Astrocyte of the spinal cord (primary cell): ENCODE data around the gene C17orf107.

Experiments used
- DNase-seq: peaks from one replicate; pipeline ENCODE4 v3.0.0; 2011; ENCODE audit warnings: low read depth, low spot score
- H3K4me3 ChIP-seq: 2 replicates; pipeline ENCODE4 v1.5.1; 2011; ENCODE audit warnings: low read depth, mild to moderate bottlenecking, low read length, moderate library complexity
- in situ Hi-C: cut with HindIII; loops from 2 replicates; pipeline ENCODE4 v1.10.0; 2017; ENCODE audit warnings: low sequenced_read_pairs
- TF ChIP-seq, protein P1 (sequence below): IDR thresholded peaks from 2 replicates; pipeline ENCODE4 v1.5.1; 2012; ENCODE audit warnings: low read depth, mild to moderate bottlenecking, low read length, inconsistent platforms

C17orf107 gene

DNA sequence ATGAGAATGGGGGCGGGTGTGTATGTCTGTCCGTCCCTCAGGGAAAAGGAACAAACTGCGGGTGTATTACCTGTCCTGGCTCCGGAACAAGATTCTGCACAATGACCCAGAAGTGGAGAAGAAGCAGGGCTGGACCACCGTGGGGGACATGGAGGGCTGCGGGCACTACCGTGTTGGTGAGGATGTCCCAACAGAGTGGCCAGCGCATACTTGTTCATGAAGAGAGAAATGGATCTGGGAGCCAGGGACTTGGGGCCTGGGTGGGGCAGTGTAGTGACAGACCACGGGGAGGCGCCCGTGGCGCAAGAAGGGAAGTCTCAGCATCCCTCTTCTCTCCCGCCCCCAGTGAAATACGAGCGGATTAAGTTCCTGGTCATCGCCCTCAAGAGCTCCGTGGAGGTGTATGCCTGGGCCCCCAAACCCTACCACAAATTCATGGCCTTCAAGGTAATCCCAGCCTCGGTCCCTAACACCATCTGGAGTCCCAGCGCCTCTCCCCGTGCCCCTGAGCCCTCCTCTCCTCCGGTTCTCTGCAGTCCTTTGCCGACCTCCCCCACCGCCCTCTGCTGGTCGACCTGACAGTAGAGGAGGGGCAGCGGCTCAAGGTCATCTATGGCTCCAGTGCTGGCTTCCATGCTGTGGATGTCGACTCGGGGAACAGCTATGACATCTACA, 3.5 kb upstream of the C17orf107 start:
- no peak for DNase-seq
- in situ Hi-C loops: no loop called here
- TF ChIP-seq, protein P1, sequence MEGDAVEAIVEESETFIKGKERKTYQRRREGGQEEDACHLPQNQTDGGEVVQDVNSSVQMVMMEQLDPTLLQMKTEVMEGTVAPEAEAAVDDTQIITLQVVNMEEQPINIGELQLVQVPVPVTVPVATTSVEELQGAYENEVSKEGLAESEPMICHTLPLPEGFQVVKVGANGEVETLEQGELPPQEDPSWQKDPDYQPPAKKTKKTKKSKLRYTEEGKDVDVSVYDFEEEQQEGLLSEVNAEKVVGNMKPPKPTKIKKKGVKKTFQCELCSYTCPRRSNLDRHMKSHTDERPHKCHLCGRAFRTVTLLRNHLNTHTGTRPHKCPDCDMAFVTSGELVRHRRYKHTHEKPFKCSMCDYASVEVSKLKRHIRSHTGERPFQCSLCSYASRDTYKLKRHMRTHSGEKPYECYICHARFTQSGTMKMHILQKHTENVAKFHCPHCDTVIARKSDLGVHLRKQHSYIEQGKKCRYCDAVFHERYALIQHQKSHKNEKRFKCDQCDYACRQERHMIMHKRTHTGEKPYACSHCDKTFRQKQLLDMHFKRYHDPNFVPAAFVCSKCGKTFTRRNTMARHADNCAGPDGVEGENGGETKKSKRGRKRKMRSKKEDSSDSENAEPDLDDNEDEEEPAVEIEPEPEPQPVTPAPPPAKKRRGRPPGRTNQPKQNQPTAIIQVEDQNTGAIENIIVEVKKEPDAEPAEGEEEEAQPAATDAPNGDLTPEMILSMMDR: peak; percentile 12
- H3K4me3 ChIP-seq: no peak overlapping the region

DNA sequence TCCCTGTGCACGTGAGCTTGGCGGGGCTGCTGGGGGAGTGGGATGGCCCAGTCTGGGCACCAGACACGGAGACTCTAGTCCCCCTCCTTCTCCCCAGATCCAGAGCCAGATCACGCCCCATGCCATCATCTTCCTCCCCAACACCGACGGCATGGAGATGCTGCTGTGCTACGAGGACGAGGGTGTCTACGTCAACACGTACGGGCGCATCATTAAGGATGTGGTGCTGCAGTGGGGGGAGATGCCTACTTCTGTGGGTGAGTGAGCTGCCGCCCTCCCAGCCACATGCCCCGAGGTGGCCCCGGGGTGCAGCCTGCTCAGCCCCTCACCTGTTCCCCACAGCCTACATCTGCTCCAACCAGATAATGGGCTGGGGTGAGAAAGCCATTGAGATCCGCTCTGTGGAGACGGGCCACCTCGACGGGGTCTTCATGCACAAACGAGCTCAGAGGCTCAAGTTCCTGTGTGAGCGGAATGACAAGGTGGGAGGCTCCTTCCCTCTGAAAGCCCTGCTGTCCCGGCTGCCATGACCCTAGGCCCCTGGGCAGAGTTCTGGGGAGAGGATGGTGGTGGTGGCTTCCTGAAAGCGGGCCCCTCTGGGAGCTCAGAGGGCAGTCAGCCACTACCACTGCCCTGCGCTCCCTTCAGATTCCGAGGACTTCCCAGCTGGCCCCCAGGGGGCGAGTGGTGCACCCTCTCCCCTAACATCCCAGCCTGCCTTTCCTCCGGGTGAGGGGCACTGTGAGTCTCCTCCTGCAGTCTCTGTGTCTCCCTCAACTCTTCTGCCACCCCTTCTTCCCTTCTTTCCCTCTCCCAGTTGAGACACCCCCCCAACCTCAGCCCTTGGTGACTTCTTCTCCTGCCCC, 2.8 kb upstream of the C17orf107 start:
- DNase-seq: no peak
- TF ChIP-seq, protein P1: no peak
- no peak overlapping the region for H3K4me3 ChIP-seq
- in situ Hi-C loops: no loop called here

DNA sequence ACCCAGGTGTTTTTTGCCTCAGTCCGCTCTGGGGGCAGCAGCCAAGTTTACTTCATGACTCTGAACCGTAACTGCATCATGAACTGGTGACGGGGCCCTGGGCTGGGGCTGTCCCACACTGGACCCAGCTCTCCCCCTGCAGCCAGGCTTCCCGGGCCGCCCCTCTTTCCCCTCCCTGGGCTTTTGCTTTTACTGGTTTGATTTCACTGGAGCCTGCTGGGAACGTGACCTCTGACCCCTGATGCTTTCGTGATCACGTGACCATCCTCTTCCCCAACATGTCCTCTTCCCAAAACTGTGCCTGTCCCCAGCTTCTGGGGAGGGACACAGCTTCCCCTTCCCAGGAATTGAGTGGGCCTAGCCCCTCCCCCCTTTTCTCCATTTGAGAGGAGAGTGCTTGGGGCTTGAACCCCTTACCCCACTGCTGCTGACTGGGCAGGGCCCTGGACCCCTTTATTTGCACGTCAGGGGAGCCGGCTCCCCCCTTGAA, 2.1 kb upstream of the C17orf107 start:
- in situ Hi-C loops: no loop called here
- no peak overlapping the region for H3K4me3 ChIP-seq
- DNase-seq: no peak
- TF ChIP-seq, protein P1: no peak

DNA sequence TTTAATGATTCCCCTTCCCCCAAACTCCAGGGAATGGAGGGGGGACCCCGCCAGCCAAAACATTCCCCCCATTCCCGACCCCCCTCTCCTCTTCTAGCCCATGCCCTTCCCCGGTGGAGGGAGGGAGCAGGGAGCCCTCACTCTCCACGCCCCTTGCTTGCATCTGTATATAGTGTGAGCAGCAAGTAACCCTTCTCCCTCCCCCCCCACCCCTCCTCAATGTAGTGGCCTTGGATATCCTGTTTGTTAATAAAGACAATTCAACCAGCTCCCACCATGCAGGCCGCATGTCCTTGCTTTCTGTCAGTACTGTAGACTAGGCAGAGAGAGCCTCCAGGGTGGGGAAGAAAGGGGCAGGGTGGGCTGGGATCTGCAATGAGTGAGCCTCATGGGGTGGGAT, 1.6 kb upstream of the C17orf107 start:
- no peak for DNase-seq
- in situ Hi-C loops: no loop called here
- no peak overlapping the region for H3K4me3 ChIP-seq
- TF ChIP-seq, protein P1: no peak

DNA sequence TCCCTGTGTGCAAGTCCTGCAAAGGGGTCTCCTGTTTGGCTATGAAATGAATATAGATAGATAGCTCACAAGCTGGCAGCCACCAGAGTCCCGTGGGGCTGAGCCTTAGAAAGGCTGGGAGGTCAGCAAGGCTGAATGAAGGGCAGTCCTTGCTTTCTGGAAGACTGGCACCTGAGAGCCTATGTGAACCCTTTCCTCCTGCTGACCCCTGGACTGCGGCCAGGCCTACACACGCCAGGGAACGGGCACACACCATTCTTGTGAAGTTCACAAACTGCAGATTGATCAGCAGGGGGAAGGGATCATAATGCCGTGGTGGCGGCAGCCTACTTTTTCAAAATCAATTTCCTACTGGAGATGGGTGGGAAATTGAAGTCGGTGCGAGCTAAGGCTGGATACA, 985 bp upstream of the C17orf107 start:
- in situ Hi-C loops: no loop called here
- TF ChIP-seq, protein P1: no peak
- H3K4me3 ChIP-seq: no peak overlapping the region
- no peak for DNase-seq

DNA sequence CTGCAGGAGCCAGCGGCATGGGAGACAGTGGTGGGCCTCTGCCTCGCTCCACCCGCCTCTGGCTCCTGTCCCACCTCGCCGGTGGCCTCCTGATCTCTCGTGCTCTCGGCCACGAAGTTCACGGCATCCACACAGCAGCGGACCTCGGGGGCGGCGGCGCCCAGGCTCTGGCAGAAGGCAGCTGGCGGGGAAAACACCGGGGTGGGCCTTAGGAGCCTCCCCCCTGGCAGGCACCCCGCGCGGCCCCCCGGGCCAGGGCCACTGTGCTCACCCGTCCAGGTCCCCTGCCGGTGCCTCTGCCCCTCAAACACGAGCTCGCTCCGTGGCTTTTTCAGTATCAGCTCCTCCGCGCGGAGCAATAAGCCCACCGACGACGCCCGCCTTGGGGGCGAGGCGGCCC, 409 bp upstream of the C17orf107 start:
- peak overlapping the region; percentile 36 for H3K4me3 ChIP-seq
- no peak for DNase-seq
- in situ Hi-C loops: no loop called here
- TF ChIP-seq, protein P1: no peak
